CD4-positive, alpha-beta T cell (primary cell): Measurements from ENCODE around the gene CTNNB1. TPM values are rescaled to one million over a fixed set of nuclear protein-coding genes. Genes with fewer than 3 reads are reported as not detected.

Source experiments
- ATAC-seq: fragments of 200-7000 bp; cut with Tn5 transposase; one replicate; pipeline ENCODE4 v1.10.0; 2022; ENCODE audit warnings: mild to moderate bottlenecking; ENCODE audit not compliant: poor library complexity
- CTCF ChIA-PET: fragments of 350-600 bp; sonication (Branson Sonifier 250); formaldehyde crosslinking; loops from one replicate; lab custom pipeline; 2021; ENCODE audit warnings: antibody characterized with exemption, inconsistent platforms; lab: Charles Lee
- POLR2A ChIA-PET: fragments of 350-600 bp; sonication (Branson Sonifier 250); formaldehyde crosslinking; loops from one replicate; lab custom pipeline; 2021; ENCODE audit warnings: antibody characterized with exemption, inconsistent platforms; lab: Charles Lee
- DNase-seq, 14 experiments: peaks; one replicate each; pipeline ENCODE4 v3.0.0-alpha.2; 2013 to 2020; ENCODE audit warnings: mixed read lengths in 2 of 14
- H3K27ac ChIP-seq, 2 donors: one replicate each; pipeline versions ENCODE4 v1.5.1 to v1.7.0; 2013; ENCODE audit warnings: low read length in 2 of 2, low read depth in 1 of 2, mild to moderate bottlenecking in 1 of 2
- H3K27me3 ChIP-seq, 2 experiments: 1 replicate in 1 of 2; 2 replicates in 1 of 2; pipeline versions ENCODE4 v1.6.1 to v1.7.0; 2013; ENCODE audit warnings: low read length in 2 of 2, control low read depth in 1 of 2, mild to moderate bottlenecking in 1 of 2, moderate library complexity in 1 of 2; ENCODE audit not compliant: insufficient read depth in 2 of 2, control insufficient read depth in 1 of 2
- H3K36me3 ChIP-seq: one replicate; pipeline ENCODE4 v1.6.1; 2013; ENCODE audit warnings: low read length, control low read depth; ENCODE audit not compliant: insufficient read depth
- H3K4me1 ChIP-seq: one replicate; pipeline ENCODE4 v1.6.1; 2013; ENCODE audit warnings: low read length, control low read depth; ENCODE audit not compliant: insufficient read depth
- H3K4me3 ChIP-seq: one replicate; pipeline ENCODE4 v1.5.1; 2013; ENCODE audit warnings: mild to moderate bottlenecking, low read length, moderate library complexity
- H3K9me3 ChIP-seq, 2 experiments: 1 replicate in 1 of 2; 2 replicates in 1 of 2; pipeline versions ENCODE4 v1.6.1 to v1.7.0; 2013; ENCODE audit warnings: low read length in 2 of 2, mild to moderate bottlenecking in 2 of 2, control low read depth in 1 of 2, moderate library complexity in 1 of 2; ENCODE audit not compliant: control insufficient read depth in 1 of 2, insufficient read depth in 1 of 2
- H3K27ac Mint-ChIP-seq: one replicate; pipeline ENCODE4 v1.8.0; 2020; ENCODE audit warnings: mixed read lengths
- H3K27me3 Mint-ChIP-seq: one replicate; pipeline ENCODE4 v1.8.0; 2021; ENCODE audit warnings: mixed read lengths
- H3K36me3 Mint-ChIP-seq: one replicate; pipeline ENCODE4 v1.8.0; 2021; ENCODE audit warnings: low read depth, mixed read lengths
- H3K4me1 Mint-ChIP-seq: one replicate; pipeline ENCODE4 v1.8.0; 2021; ENCODE audit warnings: low read depth, mixed read lengths
- H3K4me3 Mint-ChIP-seq: one replicate; pipeline ENCODE4 v1.8.0; 2020; ENCODE audit warnings: mild to moderate bottlenecking, mixed read lengths
- H3K9me3 Mint-ChIP-seq: one replicate; pipeline ENCODE4 v1.8.0; 2020; ENCODE audit warnings: mixed read lengths
- intact Hi-C, 2 experiments: fragments of 100-400 bp; cut with DNase I in 1 of 2; cut with micrococcal nuclease in 1 of 2; formaldehyde crosslinking; loops; one replicate each; pipeline versions ENCODE4 v1.15.1 to v1.9.0; 2023 to 2025; cut with DNase I, micrococcal nuclease
- total RNA-seq, 174 experiments: library from RNA in 2 of 174; stranded (reverse) in 2 of 174; gene quantifications; one replicate each; pipeline ENCODE4 v1.2.3 and lab custom pipeline; 2021 to 2026
- TF ChIP-seq, protein P1 (sequence below): fragments of 200-600 bp; IDR thresholded peaks from one replicate; pipeline ENCODE4 v1.8.0; 2022; ENCODE audit warnings: antibody characterized with exemption, mild to moderate bottlenecking

CTNNB1 gene
- total RNA-seq, 2 experiments from 2014 or later, result 226 to 228 TPM

DNA sequence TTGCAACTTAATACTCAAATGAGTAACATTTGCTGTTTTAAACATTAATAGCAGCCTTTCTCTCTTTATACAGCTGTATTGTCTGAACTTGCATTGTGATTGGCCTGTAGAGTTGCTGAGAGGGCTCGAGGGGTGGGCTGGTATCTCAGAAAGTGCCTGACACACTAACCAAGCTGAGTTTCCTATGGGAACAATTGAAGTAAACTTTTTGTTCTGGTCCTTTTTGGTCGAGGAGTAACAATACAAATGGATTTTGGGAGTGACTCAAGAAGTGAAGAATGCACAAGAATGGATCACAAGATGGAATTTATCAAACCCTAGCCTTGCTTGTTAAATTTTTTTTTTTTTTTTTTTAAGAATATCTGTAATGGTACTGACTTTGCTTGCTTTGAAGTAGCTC is 40.3 kb downstream of the CTNNB1 start:
- H3K4me1 Mint-ChIP-seq, result no peaks in the 10 kb centered on the region
- POLR2A ChIA-PET, result interaction anchor here (0.6 to 1.1 kb wide), 2 partner anchors 41 to 66 kb away, joined by 4 to 6 read pairs; partner anchors contain the start of gene CTNNB1
- peaks cover 71% of the 10 kb centered on the region for H3K36me3 Mint-ChIP-seq
- H3K4me1 ChIP-seq, result no peaks in the 10 kb centered on the region
- peak overlapping the region; percentile 52 for H3K27ac Mint-ChIP-seq
- no peaks in the 10 kb centered on the region for H3K9me3 ChIP-seq
- no peak overlapping the region for H3K4me3 Mint-ChIP-seq
- H3K27me3 Mint-ChIP-seq, result no peaks in the 10 kb centered on the region
- H3K4me3 ChIP-seq, result no peak overlapping the region
- no peak overlapping the region for H3K27ac ChIP-seq
- ATAC-seq, result no peak
- CTCF ChIA-PET, result interaction anchor here (0.6 to 0.7 kb wide), 2 partner anchors 9 to 111 kb away, joined by 3 read pairs; no protein-coding TSS in a partner anchor
- no peak for DNase-seq
- H3K9me3 Mint-ChIP-seq, result no peaks in the 10 kb centered on the region
- TF ChIP-seq, protein P1, sequence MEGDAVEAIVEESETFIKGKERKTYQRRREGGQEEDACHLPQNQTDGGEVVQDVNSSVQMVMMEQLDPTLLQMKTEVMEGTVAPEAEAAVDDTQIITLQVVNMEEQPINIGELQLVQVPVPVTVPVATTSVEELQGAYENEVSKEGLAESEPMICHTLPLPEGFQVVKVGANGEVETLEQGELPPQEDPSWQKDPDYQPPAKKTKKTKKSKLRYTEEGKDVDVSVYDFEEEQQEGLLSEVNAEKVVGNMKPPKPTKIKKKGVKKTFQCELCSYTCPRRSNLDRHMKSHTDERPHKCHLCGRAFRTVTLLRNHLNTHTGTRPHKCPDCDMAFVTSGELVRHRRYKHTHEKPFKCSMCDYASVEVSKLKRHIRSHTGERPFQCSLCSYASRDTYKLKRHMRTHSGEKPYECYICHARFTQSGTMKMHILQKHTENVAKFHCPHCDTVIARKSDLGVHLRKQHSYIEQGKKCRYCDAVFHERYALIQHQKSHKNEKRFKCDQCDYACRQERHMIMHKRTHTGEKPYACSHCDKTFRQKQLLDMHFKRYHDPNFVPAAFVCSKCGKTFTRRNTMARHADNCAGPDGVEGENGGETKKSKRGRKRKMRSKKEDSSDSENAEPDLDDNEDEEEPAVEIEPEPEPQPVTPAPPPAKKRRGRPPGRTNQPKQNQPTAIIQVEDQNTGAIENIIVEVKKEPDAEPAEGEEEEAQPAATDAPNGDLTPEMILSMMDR, result no peak
- no peaks in the 10 kb centered on the region for H3K27me3 ChIP-seq
- peaks cover 74% of the 10 kb centered on the region for H3K36me3 ChIP-seq
- intact Hi-C loops, result loop anchor here in 1 of 2 experiments (5.0 kb wide), 1 partner anchor 37 kb away; no protein-coding TSS in a partner anchor

DNA sequence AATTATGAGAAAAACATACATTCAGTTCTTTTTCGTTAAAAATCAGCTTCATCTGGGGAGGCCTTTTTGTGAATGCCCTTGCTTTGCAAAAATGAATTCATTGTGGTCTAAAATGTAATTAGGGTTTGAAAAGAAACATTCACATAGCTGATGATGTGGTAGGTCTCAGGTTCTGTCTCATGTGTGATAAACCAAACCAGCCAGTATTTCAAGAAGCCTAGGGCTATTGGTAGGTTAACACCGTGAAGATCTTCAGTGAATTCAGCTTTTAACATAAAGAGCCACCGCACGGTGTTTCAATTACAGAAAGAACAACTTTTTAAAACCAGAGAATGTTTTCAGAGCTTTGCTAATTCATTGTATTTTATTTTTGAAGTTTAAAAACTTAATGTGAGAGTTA is 41.9 kb downstream of the CTNNB1 start:
- Histone ChIP-seq H3K4me1 (no peaks in the 10 kb centered on the region), H3K4me3 (no peak overlapping the region), H3K27ac (no peak overlapping the region), H3K9me3 (no peaks in the 10 kb centered on the region), H3K36me3 (peaks cover 63% of the 10 kb centered on the region), H3K27me3 (no peaks in the 10 kb centered on the region)
- TF ChIP-seq, protein P1, result no peak
- ChIA-PET POLR2A (interaction anchor here (1.5 kb wide), 1 partner anchor 42 kb away, joined by 4 read pairs; the partner anchor contains the start of gene CTNNB1), CTCF (interaction anchor here (1.0 kb wide), 1 partner anchor 8 kb away, joined by 3 read pairs; no protein-coding TSS in a partner anchor)
- intact Hi-C loops, result no loop called here
- H3K9me3 Mint-ChIP-seq, result no peaks in the 10 kb centered on the region
- no peaks in the 10 kb centered on the region for H3K27me3 Mint-ChIP-seq
- H3K27ac Mint-ChIP-seq, result no peak overlapping the region
- H3K4me1 Mint-ChIP-seq, result no peaks in the 10 kb centered on the region
- DNase-seq (no peak), ATAC-seq (no peak)
- H3K36me3 Mint-ChIP-seq, result peaks cover 55% of the 10 kb centered on the region
- no peak overlapping the region for H3K4me3 Mint-ChIP-seq

DNA sequence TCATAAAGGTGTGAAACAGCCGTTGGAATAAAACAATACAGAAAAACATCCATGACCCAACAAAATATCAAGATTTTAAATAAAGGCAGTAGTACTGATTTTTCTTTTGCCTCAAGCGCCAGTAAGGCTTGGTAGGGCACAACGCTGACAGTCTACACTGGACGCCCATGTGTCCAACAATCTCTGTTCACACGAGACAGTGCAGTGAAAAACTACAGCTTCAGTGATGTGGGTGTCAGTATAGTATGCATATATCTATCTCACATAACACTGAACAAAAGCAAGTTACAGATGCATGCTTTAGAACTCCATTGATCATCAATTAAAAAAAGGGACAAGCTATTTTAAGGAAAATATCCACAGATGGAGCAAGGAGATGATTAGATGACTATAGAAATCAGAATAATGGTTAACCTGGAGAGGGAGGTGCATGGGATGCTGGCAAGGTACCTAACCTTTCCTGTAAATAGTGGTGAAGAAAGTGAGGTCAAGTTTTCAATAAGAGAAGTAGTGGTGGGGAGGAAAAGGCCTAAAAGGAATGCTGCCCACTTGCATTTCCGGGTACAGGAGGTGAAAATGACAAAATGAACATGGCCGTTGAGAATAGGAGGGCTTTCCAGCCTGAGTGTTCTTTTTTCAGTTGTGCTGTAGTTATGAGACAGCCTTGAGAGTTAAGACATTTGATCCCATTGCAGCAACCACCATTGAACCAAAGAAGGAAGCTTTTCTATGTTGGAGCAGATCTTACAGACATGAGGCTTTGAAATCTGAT is 42.7 kb downstream of the CTNNB1 start:
- Mint-ChIP-seq H3K9me3 (no peaks in the 10 kb centered on the region), H3K4me1 (no peaks in the 10 kb centered on the region), H3K27ac (peak overlapping the region; percentile 7), H3K27me3 (no peaks in the 10 kb centered on the region), H3K4me3 (no peak overlapping the region), H3K36me3 (peaks cover 47% of the 10 kb centered on the region)
- Histone ChIP-seq H3K4me1 (no peaks in the 10 kb centered on the region), H3K27me3 (no peaks in the 10 kb centered on the region), H3K36me3 (peaks cover 54% of the 10 kb centered on the region), H3K27ac (no peak overlapping the region), H3K9me3 (no peaks in the 10 kb centered on the region), H3K4me3 (no peak overlapping the region)
- intact Hi-C loops, result no loop called here
- DNase-seq (no peak), ATAC-seq (no peak)
- CTCF ChIA-PET, result no interaction called here
- TF ChIP-seq, protein P1, result no peak
- POLR2A ChIA-PET, result interaction anchor here (1.5 kb wide), 1 partner anchor 43 kb away, joined by 4 read pairs; the partner anchor contains the start of gene CTNNB1
